HG02678 (cell line): Measurements from ENCODE around the gene RPA3.

ENCODE experiments used
- ATAC-seq: cut with Tn5 transposase; IDR thresholded peaks from one replicate; pipeline ENCODE4 v1.9.1; 2021; ENCODE audit warnings: mild to moderate bottlenecking, moderate library complexity; ENCODE audit not compliant: unreplicated experiment

Gene RPA3

GRCh38 chr7:7614018-7614741 lies 104.2 kb downstream of the RPA3 start:
- ATAC-seq, result no peak

- ATAC-seq, result no peak
Measured at GRCh38 chr7:7613210-7613609, 105.2 kb downstream of the RPA3 start.

- no peak for ATAC-seq
Measured at GRCh38 chr7:7612519-7612918, 105.9 kb downstream of the RPA3 start.

GRCh38 chr7:7609330-7609729 lies 109.1 kb downstream of the RPA3 start:
- ATAC-seq, result no peak

- no peak for ATAC-seq
Measured at GRCh38 chr7:7607010-7607409, 111.4 kb downstream of the RPA3 start.

GRCh38 chr7:7596176-7596575 lies 122.2 kb downstream of the RPA3 start:
- ATAC-seq, result no peak

- ATAC-seq, result no peak
Measured at GRCh38 chr7:7595451-7595850, 123.0 kb downstream of the RPA3 start.
